HEK293 (cell line): ENCODE measurements around the gene RGS6.

Experiments used
- CTCF ChIA-PET: fragments of 350-600 bp; formaldehyde crosslinking; extraction: SDS; loops from one replicate; lab custom pipeline; 2021; ENCODE audit warnings: antibody characterized with exemption; lab: Yijun Ruan, JAX
- POLR2A ChIA-PET: fragments of 300-600 bp; formaldehyde crosslinking; extraction: SDS; loops from one replicate; lab custom pipeline; 2020; ENCODE audit warnings: antibody characterized with exemption, inconsistent platforms; lab: Yijun Ruan, JAX
- H3K27ac ChIP-seq: fragments of 200-500 bp; sonication (Bioruptor generic); 2 replicates; pipeline ENCODE4 v1.5.1; 2014; ENCODE audit warnings: low read depth, low read length, control low read depth, inconsistent platforms; ENCODE audit errors: extremely low read depth
- H3K36me3 ChIP-seq, 2 experiments: fragments of 200-500 bp in 1 of 2; sonication (Bioruptor generic) in 1 of 2; 1 replicate in 1 of 2; 2 replicates in 1 of 2; pipeline ENCODE4 v1.5.1; 2014 to 2017; ENCODE audit warnings: inconsistent platforms in 2 of 2, low read length in 2 of 2; ENCODE audit not compliant: control insufficient read depth in 2 of 2, insufficient read depth in 1 of 2
- H3K4me1 ChIP-seq: fragments of 200-500 bp; sonication (Bioruptor generic); 2 replicates; pipeline ENCODE4 v1.5.1; 2014; ENCODE audit warnings: mild to moderate bottlenecking, low read length, inconsistent platforms; ENCODE audit not compliant: control insufficient read depth, insufficient read depth
- H3K4me3 ChIP-seq: 2 replicates; pipeline ENCODE4 v1.5.1; 2011; ENCODE audit warnings: low read depth, mild to moderate bottlenecking, control low read depth, low read length, moderate library complexity
- H3K9me3 ChIP-seq: fragments of 200-500 bp; sonication (Bioruptor generic); 2 replicates; pipeline ENCODE4 v1.5.1; 2014; ENCODE audit warnings: low read depth, low read length, inconsistent platforms; ENCODE audit not compliant: control insufficient read depth, insufficient read depth
- GFI1B ChIP-seq: fragments of 450-650 bp; formaldehyde crosslinking; IDR thresholded peaks from 2 replicates; pipeline ENCODE4 v1.5.1; 2016; ENCODE audit warnings: missing biosample characterization, missing genetic modification characterization
- GLI4 ChIP-seq: fragments of 450-650 bp; formaldehyde crosslinking; IDR thresholded peaks from 2 replicates; pipeline ENCODE4 v1.5.1; 2016; ENCODE audit warnings: missing biosample characterization, missing genetic modification characterization
- HOXA7 ChIP-seq: sonication (generic); formaldehyde crosslinking; IDR thresholded peaks from 2 replicates; pipeline ENCODE4 v1.8.1; 2022; ENCODE audit warnings: missing genetic modification reagents, borderline replicate concordance
- MYNN ChIP-seq: fragments of 450-650 bp; formaldehyde crosslinking; IDR thresholded peaks from 2 replicates; pipeline ENCODE4 v1.5.1; 2016; ENCODE audit warnings: missing biosample characterization, missing genetic modification characterization, borderline replicate concordance
- ZBTB1 ChIP-seq: fragments of 450-650 bp; formaldehyde crosslinking; IDR thresholded peaks from 2 replicates; pipeline ENCODE4 v1.5.1; 2016; ENCODE audit warnings: missing biosample characterization, missing genetic modification characterization
- ZBTB20 ChIP-seq: fragments of 450-650 bp; formaldehyde crosslinking; IDR thresholded peaks from 2 replicates; pipeline ENCODE4 v1.5.1; 2016; ENCODE audit warnings: missing biosample characterization, missing genetic modification characterization
- ZFP41 ChIP-seq: fragments of 450-650 bp; formaldehyde crosslinking; IDR thresholded peaks from 2 replicates; pipeline ENCODE4 v1.5.1; 2016; ENCODE audit warnings: missing biosample characterization, missing genetic modification characterization, borderline replicate concordance
- ZNF37A ChIP-seq: fragments of 450-650 bp; IDR thresholded peaks from 2 replicates; pipeline ENCODE4 v1.5.1; 2018; ENCODE audit warnings: missing biosample characterization, missing genetic modification characterization
- ZNF423 ChIP-seq: fragments of 450-650 bp; formaldehyde crosslinking; IDR thresholded peaks from 2 replicates; pipeline ENCODE4 v1.5.1; 2016; ENCODE audit warnings: missing biosample characterization, missing genetic modification characterization
- ZNF48 ChIP-seq: fragments of 450-650 bp; formaldehyde crosslinking; IDR thresholded peaks from 2 replicates; pipeline ENCODE4 v1.5.1; 2016; ENCODE audit warnings: missing biosample characterization, missing genetic modification characterization
- ZNF549 ChIP-seq: fragments of 450-650 bp; IDR thresholded peaks from 2 replicates; pipeline ENCODE4 v1.5.1; 2018; ENCODE audit warnings: missing biosample characterization, missing genetic modification characterization, mild to moderate bottlenecking, inconsistent platforms, moderate library complexity
- ZNF610 ChIP-seq: fragments of 450-650 bp; formaldehyde crosslinking; IDR thresholded peaks from 2 replicates; pipeline ENCODE4 v1.5.1; 2016; ENCODE audit warnings: missing biosample characterization, missing genetic modification characterization, borderline replicate concordance
- ZNF658 ChIP-seq: fragments of 450-650 bp; formaldehyde crosslinking; IDR thresholded peaks from 2 replicates; pipeline ENCODE4; 2016; ENCODE audit warnings: missing biosample characterization, missing genetic modification characterization
- TF ChIP-seq, protein P1 (sequence below): fragments of 450-650 bp; formaldehyde crosslinking; IDR thresholded peaks from 2 replicates; pipeline ENCODE4 v1.5.1; 2017; ENCODE audit warnings: missing biosample characterization, missing genetic modification characterization
- TF ChIP-seq, protein P2 (sequence below): fragments of 450-650 bp; formaldehyde crosslinking; optimal IDR thresholded peaks from 2 replicates; pipeline ENCODE3; 2016; ENCODE audit warnings: missing biosample characterization, mild to moderate bottlenecking, missing genetic modification characterization
- TF ChIP-seq, protein P3 (sequence below): fragments of 450-650 bp; formaldehyde crosslinking; IDR thresholded peaks from 2 replicates; pipeline ENCODE4 v1.5.1; 2016; ENCODE audit warnings: missing biosample characterization, missing genetic modification characterization
- TF ChIP-seq, protein P4 (sequence below): fragments of 450-650 bp; formaldehyde crosslinking; IDR thresholded peaks from 2 replicates; pipeline ENCODE4 v1.5.1; 2016; ENCODE audit warnings: missing biosample characterization, missing genetic modification characterization, borderline replicate concordance

Gene RGS6

DNA sequence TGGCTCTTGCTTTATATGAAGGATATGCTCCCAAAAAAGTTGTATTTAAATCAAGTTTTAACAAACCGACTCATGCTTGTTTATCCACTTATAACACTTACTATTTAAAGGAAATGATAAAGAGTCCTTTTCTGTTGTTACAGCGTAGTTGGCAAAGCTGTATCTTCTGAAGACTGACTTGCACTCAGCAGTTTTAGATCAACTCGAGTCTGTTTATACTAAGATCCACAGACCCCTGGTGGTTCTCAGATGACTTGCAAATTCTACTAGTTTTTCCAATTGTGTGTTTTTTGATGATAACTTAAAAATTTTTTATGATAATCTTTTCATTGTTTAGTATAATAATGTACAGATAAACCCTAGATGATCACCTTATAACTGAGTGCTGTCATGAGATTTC lies 475.8 kb downstream of the RGS6 start (continued):
- TF ChIP-seq, protein P1, sequence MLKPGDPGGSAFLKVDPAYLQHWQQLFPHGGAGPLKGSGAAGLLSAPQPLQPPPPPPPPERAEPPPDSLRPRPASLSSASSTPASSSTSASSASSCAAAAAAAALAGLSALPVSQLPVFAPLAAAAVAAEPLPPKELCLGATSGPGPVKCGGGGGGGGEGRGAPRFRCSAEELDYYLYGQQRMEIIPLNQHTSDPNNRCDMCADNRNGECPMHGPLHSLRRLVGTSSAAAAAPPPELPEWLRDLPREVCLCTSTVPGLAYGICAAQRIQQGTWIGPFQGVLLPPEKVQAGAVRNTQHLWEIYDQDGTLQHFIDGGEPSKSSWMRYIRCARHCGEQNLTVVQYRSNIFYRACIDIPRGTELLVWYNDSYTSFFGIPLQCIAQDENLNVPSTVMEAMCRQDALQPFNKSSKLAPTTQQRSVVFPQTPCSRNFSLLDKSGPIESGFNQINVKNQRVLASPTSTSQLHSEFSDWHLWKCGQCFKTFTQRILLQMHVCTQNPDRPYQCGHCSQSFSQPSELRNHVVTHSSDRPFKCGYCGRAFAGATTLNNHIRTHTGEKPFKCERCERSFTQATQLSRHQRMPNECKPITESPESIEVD (tag by site-specific recombination), result no peak
- TF ChIP-seq HOXA7 (CRISPR knock-in tag) (no peak), ZNF658 (tag by site-specific recombination) (no peak), ZNF37A (tag by site-specific recombination) (no peak), GFI1B (tag by site-specific recombination) (no peak)
- TF ChIP-seq, protein P2, sequence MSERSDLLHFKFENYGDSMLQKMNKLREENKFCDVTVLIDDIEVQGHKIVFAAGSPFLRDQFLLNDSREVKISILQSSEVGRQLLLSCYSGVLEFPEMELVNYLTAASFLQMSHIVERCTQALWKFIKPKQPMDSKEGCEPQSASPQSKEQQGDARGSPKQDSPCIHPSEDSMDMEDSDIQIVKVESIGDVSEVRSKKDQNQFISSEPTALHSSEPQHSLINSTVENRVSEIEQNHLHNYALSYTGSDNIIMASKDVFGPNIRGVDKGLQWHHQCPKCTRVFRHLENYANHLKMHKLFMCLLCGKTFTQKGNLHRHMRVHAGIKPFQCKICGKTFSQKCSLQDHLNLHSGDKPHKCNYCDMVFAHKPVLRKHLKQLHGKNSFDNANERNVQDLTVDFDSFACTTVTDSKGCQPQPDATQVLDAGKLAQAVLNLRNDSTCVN (tag by site-specific recombination), result no peak

DNA sequence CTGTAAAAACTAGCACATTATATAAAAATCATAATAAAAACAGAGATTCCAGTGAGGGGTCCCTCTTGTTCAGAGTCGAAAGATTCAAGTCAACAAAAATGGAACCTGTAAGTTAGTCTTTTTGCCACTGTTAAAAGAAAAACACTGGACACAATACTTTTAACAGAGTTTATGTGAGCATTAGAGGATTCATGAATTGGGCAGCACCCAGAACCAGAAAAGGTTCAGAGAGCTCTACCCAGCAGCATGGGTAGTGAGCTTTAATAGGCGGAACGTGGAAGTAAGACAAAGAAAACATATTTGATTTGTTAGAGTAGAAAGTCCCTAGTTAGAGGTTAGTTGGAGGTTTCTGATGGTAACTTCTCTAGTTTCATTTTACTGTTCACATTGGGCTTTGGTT lies 476.8 kb downstream of the RGS6 start:
- Histone ChIP-seq H3K4me3 (no peak overlapping the region), H3K9me3 (no peaks in the 10 kb centered on the region), H3K27ac (no peak overlapping the region), H3K36me3 (no peaks in the 10 kb centered on the region), H3K4me1 (no peaks in the 10 kb centered on the region)
- CTCF ChIA-PET, result no interaction called here
- TF ChIP-seq ZNF549 (peak; percentile 94), MYNN (tag by site-specific recombination) (no peak), ZNF423 (no peak), GFI1B (tag by site-specific recombination) (no peak)
- POLR2A ChIA-PET, result no interaction called here

DNA sequence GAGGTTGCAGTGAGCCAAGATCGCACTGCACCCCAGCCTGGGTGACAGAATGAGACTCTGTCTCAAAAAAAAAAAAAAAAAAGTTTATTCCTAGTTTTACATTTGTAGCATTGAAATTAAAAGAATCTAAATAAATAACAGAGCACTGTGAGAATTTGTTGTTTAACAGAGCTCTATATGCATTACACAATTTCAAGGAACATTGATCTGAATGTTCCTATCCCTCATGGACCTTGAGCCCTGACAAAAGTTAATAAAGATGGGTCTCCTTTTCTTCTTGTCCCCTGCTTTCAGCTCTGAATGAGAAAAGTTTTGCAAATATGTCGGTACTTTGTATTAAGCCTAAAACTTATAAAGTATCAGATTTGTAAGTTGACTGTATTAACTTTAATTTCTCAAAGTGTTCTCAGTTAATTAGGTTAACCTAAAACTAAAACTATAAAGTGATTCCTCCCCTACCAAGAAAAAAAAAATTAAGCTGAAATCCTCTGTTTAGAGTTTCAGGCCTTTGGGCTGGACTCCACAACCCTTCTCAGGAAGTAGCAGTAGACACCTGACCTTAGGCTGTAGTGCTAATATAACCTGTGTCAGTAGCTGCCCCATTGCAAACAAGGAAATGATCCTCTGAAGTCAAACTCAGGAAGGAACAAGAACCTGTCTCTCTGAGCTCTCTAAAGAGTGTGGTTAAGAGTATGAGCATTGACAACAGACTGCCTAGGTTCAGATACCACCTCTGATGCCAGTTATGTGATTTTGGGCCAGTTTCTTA lies 484.0 kb downstream of the RGS6 start:
- Histone ChIP-seq H3K27ac (no peak overlapping the region), H3K9me3 (no peaks in the 10 kb centered on the region), H3K36me3 (no peaks in the 10 kb centered on the region), H3K4me1 (no peaks in the 10 kb centered on the region), H3K4me3 (no peak overlapping the region)
- CTCF ChIA-PET, result interaction anchor here (1.4 kb wide), 1 partner anchor 392 kb away, joined by 3 read pairs; no protein-coding TSS in a partner anchor
- POLR2A ChIA-PET, result no interaction called here
- TF ChIP-seq, protein P3, sequence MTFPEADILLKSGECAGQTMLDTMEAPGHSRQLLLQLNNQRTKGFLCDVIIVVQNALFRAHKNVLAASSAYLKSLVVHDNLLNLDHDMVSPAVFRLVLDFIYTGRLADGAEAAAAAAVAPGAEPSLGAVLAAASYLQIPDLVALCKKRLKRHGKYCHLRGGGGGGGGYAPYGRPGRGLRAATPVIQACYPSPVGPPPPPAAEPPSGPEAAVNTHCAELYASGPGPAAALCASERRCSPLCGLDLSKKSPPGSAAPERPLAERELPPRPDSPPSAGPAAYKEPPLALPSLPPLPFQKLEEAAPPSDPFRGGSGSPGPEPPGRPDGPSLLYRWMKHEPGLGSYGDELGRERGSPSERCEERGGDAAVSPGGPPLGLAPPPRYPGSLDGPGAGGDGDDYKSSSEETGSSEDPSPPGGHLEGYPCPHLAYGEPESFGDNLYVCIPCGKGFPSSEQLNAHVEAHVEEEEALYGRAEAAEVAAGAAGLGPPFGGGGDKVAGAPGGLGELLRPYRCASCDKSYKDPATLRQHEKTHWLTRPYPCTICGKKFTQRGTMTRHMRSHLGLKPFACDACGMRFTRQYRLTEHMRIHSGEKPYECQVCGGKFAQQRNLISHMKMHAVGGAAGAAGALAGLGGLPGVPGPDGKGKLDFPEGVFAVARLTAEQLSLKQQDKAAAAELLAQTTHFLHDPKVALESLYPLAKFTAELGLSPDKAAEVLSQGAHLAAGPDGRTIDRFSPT, result no peak
- TF ChIP-seq ZBTB1 (tag by site-specific recombination) (no peak), ZBTB20 (tag by site-specific recombination) (no peak), ZNF610 (tag by site-specific recombination) (no peak), ZNF48 (tag by site-specific recombination) (no peak), ZFP41 (no peak), GLI4 (tag by site-specific recombination) (no peak)
- TF ChIP-seq, protein P4, sequence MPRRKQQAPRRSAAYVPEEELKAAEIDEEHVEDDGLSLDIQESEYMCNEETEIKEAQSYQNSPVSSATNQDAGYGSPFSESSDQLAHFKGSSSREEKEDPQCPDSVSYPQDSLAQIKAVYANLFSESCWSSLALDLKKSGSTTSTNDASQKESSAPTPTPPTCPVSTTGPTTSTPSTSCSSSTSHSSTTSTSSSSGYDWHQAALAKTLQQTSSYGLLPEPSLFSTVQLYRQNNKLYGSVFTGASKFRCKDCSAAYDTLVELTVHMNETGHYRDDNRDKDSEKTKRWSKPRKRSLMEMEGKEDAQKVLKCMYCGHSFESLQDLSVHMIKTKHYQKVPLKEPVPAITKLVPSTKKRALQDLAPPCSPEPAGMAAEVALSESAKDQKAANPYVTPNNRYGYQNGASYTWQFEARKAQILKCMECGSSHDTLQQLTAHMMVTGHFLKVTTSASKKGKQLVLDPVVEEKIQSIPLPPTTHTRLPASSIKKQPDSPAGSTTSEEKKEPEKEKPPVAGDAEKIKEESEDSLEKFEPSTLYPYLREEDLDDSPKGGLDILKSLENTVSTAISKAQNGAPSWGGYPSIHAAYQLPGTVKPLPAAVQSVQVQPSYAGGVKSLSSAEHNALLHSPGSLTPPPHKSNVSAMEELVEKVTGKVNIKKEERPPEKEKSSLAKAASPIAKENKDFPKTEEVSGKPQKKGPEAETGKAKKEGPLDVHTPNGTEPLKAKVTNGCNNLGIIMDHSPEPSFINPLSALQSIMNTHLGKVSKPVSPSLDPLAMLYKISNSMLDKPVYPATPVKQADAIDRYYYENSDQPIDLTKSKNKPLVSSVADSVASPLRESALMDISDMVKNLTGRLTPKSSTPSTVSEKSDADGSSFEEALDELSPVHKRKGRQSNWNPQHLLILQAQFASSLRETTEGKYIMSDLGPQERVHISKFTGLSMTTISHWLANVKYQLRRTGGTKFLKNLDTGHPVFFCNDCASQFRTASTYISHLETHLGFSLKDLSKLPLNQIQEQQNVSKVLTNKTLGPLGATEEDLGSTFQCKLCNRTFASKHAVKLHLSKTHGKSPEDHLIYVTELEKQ (tag by site-specific recombination), result no peak
